ENCODE data around the gene PIMREG. TPM values are rescaled to one million over a fixed set of nuclear protein-coding genes. Genes with fewer than 3 reads are reported as not detected.

Gene PIMREG
- total RNA-seq, 1 experiment from 2014 or later = 141 TPM

- Histone ChIP-seq H3K9me3 (replicated peaks) (no peaks in the 10 kb centered on the region), H3K27ac (no peak overlapping the region), H3K4me1 (replicated peaks) (peaks cover 12% of the 10 kb centered on the region), H3K4me3 (no peak overlapping the region), H3K27me3 (replicated peaks) (no peaks in the 10 kb centered on the region), H3K36me3 (peaks cover 74% of the 10 kb centered on the region)
- DNase-seq (ENCODE audit: low read depth in 1 of 2, low spot score in 2 of 2) = peak in 1 of 2 experiments; percentile 15
These were observed 4.2 kb downstream of the PIMREG start for GRCh38 chr17:6448473-6448872.

DNA sequence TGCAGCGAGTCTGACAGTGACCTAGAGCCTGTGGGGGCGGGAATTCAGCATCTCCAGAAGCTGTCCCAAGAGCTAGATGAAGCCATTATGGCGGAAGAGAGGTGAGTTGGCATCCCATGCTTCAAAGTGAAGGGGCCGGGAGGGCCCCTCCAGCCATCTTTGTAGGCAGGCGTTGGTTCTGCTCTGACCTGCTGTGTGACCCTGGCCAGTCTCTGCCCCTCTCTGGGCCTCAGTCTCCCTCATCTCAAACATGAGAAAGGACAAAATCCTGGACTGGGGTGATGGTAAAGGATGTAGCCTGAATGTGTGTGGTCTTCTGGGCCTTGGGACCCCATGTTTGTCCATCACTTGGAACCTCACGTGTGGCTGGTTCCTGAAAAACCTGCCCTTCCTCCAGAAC, 5.1 kb downstream of the PIMREG start:
- no peaks in the 10 kb centered on the region for H3K9me3 ChIP-seq (replicated peaks)
- H3K27ac ChIP-seq = no peak overlapping the region
- peaks cover 12% of the 10 kb centered on the region for H3K4me1 ChIP-seq (replicated peaks)
- H3K36me3 ChIP-seq = peaks cover 74% of the 10 kb centered on the region
- H3K4me3 ChIP-seq = no peak overlapping the region
- no peaks in the 10 kb centered on the region for H3K27me3 ChIP-seq (replicated peaks)
- no peak for DNase-seq (ENCODE audit: low read depth in 1 of 2, low spot score in 2 of 2)

DNA sequence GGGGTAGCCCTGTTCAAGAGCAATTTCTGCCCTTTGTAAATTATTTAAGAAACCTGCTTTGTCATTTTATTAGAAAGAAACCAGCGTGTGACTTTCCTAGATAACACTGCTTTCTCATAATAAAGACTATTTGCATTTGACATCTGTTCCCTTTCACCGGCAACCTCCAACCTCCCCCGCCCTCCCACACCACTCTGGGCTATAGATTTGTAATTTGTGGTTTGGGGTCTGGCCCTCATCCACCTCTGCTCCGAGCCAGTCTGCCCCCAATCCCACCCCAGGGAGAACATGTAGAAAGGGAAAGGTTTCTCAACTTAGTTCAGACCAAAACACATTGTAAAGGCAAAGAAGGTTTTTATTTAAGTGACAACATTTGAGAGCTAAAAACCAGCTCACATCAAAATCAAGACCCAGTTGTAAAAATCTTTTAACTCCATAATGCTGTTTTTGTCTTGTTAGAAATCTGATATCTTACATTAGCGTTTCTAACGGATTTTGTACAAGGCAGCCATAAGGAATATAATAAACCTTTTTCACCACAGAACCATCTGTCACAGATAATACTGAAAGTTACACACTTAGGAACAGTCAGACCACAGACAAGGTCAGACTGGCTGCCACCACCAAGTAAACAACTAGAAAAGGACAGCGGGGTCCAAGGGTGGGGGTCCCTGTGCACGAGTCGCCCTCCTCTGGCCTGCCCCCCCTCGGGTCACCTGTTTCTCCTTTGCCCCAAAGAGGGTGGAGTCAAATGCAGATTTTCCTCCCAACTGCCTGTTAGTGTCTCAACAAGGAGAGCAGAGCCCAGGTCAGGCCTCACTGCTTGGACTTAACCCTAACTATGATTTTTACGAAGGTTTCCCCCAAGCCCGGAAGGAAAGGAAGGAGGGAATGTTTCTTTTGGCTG, 6.9 kb downstream of the PIMREG start:
- H3K4me1 ChIP-seq (replicated peaks) = no peaks in the 10 kb centered on the region; the same call in 1 of the 2 replicates
- H3K27ac ChIP-seq = no peak overlapping the region
- peaks cover 55% of the 10 kb centered on the region for H3K36me3 ChIP-seq
- DNase-seq (ENCODE audit: low read depth in 1 of 2, low spot score in 2 of 2) = no peak
- no peaks in the 10 kb centered on the region for H3K27me3 ChIP-seq (replicated peaks)
- H3K4me3 ChIP-seq = no peak overlapping the region
- H3K9me3 ChIP-seq (replicated peaks) = no peaks in the 10 kb centered on the region

- Histone ChIP-seq H3K4me1 (replicated peaks) (peaks cover 12% of the 10 kb centered on the region), H3K9me3 (replicated peaks) (no peaks in the 10 kb centered on the region), H3K36me3 (peaks cover 40% of the 10 kb centered on the region), H3K27me3 (replicated peaks) (no peaks in the 10 kb centered on the region), H3K27ac (no peak overlapping the region), H3K4me3 (no peak overlapping the region)
- no peak for DNase-seq (ENCODE audit: low read depth in 1 of 2, low spot score in 2 of 2)
These were observed 8.4 kb downstream of the PIMREG start for GRCh38 chr17:6452471-6453266.

- Histone ChIP-seq H3K9me3 (replicated peaks) (no peaks in the 10 kb centered on the region), H3K4me3 (no peak overlapping the region), H3K36me3 (peaks cover 34% of the 10 kb centered on the region), H3K27ac (no peak overlapping the region), H3K27me3 (replicated peaks) (no peaks in the 10 kb centered on the region), H3K4me1 (replicated peaks) (peaks cover 13% of the 10 kb centered on the region)
- DNase-seq (ENCODE audit: low read depth in 1 of 2, low spot score in 2 of 2) = no peak
These were observed 9.2 kb downstream of the PIMREG start for GRCh38 chr17:6453279-6454024.

DNA sequence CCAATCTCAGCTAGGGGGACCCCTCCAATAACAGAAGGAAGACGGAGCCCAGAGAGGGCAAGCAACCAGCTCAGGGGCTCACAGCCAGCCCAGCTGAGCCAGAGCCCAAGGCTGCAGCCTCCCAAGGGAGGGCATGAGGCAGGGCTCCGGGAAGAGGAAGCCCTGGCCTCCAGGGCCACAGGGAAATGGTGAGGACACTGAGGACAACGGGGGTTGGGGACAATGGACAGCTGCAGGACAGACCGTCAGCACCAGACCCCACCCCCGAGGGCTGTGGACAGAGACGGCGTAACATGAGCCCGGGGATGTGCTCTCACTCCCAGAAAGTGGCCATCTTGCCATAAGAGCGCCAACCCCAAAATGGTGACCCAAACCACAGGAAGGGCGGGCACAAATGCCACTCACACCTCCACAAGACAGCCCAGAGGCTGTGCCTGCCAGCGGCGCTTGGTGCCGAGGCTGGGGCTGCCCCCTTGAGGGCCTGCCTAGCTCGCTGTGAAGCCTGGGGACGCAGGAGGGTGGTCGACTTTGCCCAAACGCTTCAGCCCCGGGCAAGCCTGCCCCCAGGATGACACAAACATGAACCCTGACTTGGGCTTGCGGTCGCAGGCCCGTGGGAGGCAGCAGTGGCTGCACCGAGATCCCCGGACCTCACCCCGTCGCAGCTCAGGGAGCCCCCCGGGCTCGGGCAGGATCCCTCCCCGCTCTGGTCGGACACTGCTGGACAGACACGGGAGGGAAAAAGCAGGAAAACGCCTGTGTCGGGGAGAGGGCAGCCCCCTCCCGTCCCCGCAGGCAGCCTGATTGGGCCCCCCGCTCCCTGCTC, 10.5 kb downstream of the PIMREG start:
- no peaks in the 10 kb centered on the region for H3K9me3 ChIP-seq (replicated peaks)
- H3K4me3 ChIP-seq = no peak overlapping the region
- no peak for DNase-seq (ENCODE audit: low read depth in 1 of 2, low spot score in 2 of 2)
- no peak overlapping the region for H3K27ac ChIP-seq
- H3K4me1 ChIP-seq (replicated peaks) = peaks cover 13% of the 10 kb centered on the region
- H3K27me3 ChIP-seq (replicated peaks) = no peaks in the 10 kb centered on the region
- H3K36me3 ChIP-seq = peaks cover 22% of the 10 kb centered on the region

DNA sequence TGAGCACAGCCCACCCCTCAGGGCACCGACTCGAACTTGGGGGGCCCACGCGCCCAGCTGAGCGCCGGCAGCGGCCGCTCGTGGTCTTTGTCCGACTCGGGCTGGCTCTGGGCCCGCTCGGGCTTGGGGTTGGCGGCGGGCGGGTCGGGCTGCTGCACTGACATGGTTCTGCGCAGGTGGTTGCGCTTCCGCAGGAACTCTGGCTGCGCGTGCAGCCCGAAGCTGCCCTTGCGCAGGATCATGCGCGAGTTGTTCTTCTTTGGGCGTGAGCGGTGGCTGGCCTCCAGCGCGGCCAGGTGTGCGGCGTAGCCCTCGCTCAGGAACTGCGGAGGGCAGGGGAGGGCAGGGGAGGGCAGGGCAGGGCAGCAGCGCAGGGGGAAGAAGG, 11.1 kb downstream of the PIMREG start:
- Histone ChIP-seq H3K9me3 (replicated peaks) (no peaks in the 10 kb centered on the region; the same call in 1 of the 2 replicates), H3K4me3 (no peak overlapping the region), H3K4me1 (replicated peaks) (peaks cover 13% of the 10 kb centered on the region)

GRCh38 chr17:6456321-6456720, 12.1 kb downstream of the PIMREG start:
- DNase-seq (ENCODE audit: low read depth in 1 of 2, low spot score in 2 of 2) = no peak
- H3K4me3 ChIP-seq = no peak overlapping the region
- no peaks in the 10 kb centered on the region for H3K27me3 ChIP-seq (replicated peaks)
- H3K9me3 ChIP-seq (replicated peaks) = no peaks in the 10 kb centered on the region; the same call in 1 of the 2 replicates
- H3K4me1 ChIP-seq (replicated peaks) = peaks cover 13% of the 10 kb centered on the region
- no peak overlapping the region for H3K27ac ChIP-seq
- H3K36me3 ChIP-seq = peaks cover 10% of the 10 kb centered on the region

More for the DNA sequence above, 11.1 kb downstream of the PIMREG start:
- DNase-seq (ENCODE audit: low read depth in 1 of 2, low spot score in 2 of 2) = no peak
- H3K27me3 ChIP-seq (replicated peaks) = no peaks in the 10 kb centered on the region
- peaks cover 16% of the 10 kb centered on the region for H3K36me3 ChIP-seq
- H3K27ac ChIP-seq = no peak overlapping the region

GRCh38 chr17:6456914-6457687, 12.8 kb downstream of the PIMREG start:
- H3K4me3 ChIP-seq = no peak overlapping the region
- H3K27ac ChIP-seq = no peak overlapping the region
- H3K9me3 ChIP-seq (replicated peaks) = no peaks in the 10 kb centered on the region; the same call in 1 of the 2 replicates
- H3K27me3 ChIP-seq (replicated peaks) = no peaks in the 10 kb centered on the region
- H3K36me3 ChIP-seq = peaks cover 8% of the 10 kb centered on the region
- peak; percentile 26 to 62 for DNase-seq (ENCODE audit: low read depth in 1 of 2, low spot score in 2 of 2)
- peaks cover 13% of the 10 kb centered on the region for H3K4me1 ChIP-seq (replicated peaks)

DNA sequence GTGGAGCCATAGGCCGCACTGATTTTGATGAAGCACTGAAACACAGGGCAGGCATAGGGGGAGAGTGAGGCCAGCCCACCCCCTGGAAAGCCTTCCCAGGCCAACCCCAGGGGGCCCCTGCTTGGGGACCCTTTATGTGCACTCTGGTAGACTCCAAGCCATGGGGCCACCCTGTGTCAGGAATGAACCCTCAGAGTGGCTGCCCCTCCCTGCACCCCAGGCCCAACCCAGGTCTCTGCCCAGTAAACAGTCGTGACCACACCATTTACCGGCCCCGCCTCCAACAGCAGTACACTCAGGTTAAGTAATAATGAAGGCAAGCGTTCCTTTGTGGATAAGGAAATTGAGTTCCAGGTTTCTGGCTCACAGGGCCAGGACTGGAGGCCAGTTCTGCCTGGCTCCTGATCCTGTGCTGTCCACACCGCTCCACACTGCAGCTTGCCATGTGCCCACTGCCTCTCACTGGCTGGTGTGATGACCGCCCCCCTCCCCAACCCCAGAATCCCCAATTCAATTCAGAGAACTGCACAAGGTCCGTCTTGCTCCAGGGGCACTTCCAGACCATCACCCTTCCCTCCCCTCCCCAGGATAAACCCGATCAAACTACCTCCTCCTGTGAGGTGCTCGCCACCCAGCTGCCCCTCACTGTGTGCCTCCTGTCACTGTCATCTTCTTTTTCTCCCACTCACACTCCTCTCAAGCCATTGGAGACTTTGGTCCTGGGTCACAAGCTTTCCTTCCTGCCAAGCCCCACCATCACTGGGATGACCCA, 13.6 kb downstream of the PIMREG start:
- no peak for DNase-seq (ENCODE audit: low read depth in 1 of 2, low spot score in 2 of 2)
- Histone ChIP-seq H3K27me3 (replicated peaks) (no peaks in the 10 kb centered on the region), H3K4me3 (no peak overlapping the region), H3K36me3 (peaks cover 11% of the 10 kb centered on the region), H3K9me3 (replicated peaks) (no peaks in the 10 kb centered on the region; the same call in 1 of the 2 replicates), H3K27ac (no peak overlapping the region), H3K4me1 (replicated peaks) (peaks cover 13% of the 10 kb centered on the region)

- H3K27me3 ChIP-seq (replicated peaks) = no peaks in the 10 kb centered on the region
- no peak for DNase-seq (ENCODE audit: low read depth in 1 of 2, low spot score in 2 of 2)
- H3K27ac ChIP-seq = no peak overlapping the region
- H3K4me3 ChIP-seq = no peak overlapping the region
- peaks cover 13% of the 10 kb centered on the region for H3K4me1 ChIP-seq (replicated peaks)
- peaks cover 9% of the 10 kb centered on the region for H3K36me3 ChIP-seq
- H3K9me3 ChIP-seq (replicated peaks) = no peaks in the 10 kb centered on the region; the same call in 1 of the 2 replicates
These were observed 14.2 kb downstream of the PIMREG start for GRCh38 chr17:6458460-6458950.
